Adrenal gland (tissue), 5 donors: ENCODE data around the gene PITPNB.

Source experiments
- CTCF ChIP-seq, 6 experiments: fragments of 450-650 bp in 4 of 6; fragments of 200-600 bp in 2 of 6; sonication (generic) in 1 of 6; IDR thresholded peaks; 1 replicate in 5 of 6; 2 replicates in 1 of 6; pipeline versions ENCODE4 v1.5.1 to v1.8.0; 2016 to 2021; ENCODE audit warnings: antibody characterized with exemption in 6 of 6, mild to moderate bottlenecking in 2 of 6, moderate library complexity in 1 of 6
- POLR2A ChIP-seq, 2 donors: fragments of 450-650 bp; IDR thresholded peaks; one replicate each; pipeline ENCODE4 v1.6.1; 2017; ENCODE audit warnings: antibody characterized with exemption in 2 of 2, mild to moderate bottlenecking in 2 of 2, moderate library complexity in 1 of 2
- donor health status: DM: no; HTN: no; CAD: no.

GRCh38 chr22:27885977-27886842, 32.8 kb downstream of the PITPNB start:
- TF ChIP-seq POLR2A (IDR thresholded peaks at IDR 0.05), result no peak
- peak; percentile 80 to 93 (median 86) for TF ChIP-seq CTCF (IDR thresholded peaks at IDR 0.05)
